ENCODE measurements around the gene ZNF710.

- TF ChIP-seq REST (IDR thresholded peaks at IDR 0.05; ENCODE audit: low read depth) = no peak
- TF ChIP-seq EP300 (IDR thresholded peaks at IDR 0.05; ENCODE audit: borderline replicate concordance) = no peak
- no peak for TF ChIP-seq TAF1 (IDR thresholded peaks at IDR 0.05; ENCODE audit: low read depth)
- TF ChIP-seq RAD21 (IDR thresholded peaks at IDR 0.05; ENCODE audit: low read depth) = no peak
- TF ChIP-seq ZBTB7A (IDR thresholded peaks at IDR 0.05; ENCODE audit: low read depth) = no peak
- TF ChIP-seq MAX (IDR thresholded peaks at IDR 0.05) = no peak
- no peak for TF ChIP-seq CREB1 (IDR thresholded peaks at IDR 0.05; ENCODE audit: low read depth)
- TF ChIP-seq YY1 (IDR thresholded peaks at IDR 0.05; ENCODE audit: low read depth) = no peak
Observed at GRCh38 chr15:89998141-89998661, 2.9 kb upstream of the ZNF710 start.
